GM12801 (cell line): ENCODE results near the gene RAB19.

ENCODE experiments used
- CTCF ChIP-seq: IDR thresholded peaks from one replicate; pipeline ENCODE4 v1.5.1; 2011; ENCODE audit warnings: control low read depth; ENCODE audit not compliant: insufficient read length; ENCODE audit errors: extremely low read depth

Gene RAB19

DNA sequence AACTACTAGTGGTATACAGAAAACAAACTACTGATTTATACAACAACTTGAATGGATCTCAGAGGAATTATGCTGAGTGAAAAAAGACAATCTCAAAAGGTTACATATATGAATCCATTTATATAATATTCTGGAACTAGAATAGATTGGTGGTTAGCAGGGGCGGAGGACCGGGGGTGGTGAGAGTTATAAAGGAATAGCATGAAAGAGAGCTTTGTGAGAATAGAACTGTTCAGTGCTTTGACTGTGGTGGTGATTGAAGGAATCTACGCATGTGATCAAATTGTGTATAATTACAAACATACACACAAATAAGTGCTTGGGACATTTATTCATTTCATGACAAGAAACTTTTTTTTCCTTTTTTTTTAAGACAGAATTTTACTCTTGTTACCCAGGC is 19.6 kb downstream of the RAB19 start:
- no peak for TF ChIP-seq CTCF

DNA sequence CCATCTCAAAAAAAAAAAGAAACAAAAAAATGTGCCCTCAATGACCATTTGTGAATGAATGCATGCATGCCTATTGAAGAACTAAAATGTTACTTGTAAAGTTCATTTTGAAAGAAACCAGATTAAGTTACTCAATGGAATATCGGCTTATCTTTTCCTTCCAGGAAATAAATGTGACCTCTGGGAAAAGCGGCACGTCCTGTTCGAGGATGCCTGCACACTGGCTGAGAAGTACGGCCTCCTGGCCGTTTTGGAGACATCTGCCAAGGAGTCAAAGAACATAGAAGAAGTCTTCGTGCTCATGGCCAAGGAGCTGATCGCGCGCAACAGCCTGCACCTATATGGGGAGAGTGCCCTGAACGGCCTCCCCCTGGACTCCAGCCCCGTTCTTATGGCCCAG is 21.9 kb downstream of the RAB19 start:
- no peak for TF ChIP-seq CTCF

DNA sequence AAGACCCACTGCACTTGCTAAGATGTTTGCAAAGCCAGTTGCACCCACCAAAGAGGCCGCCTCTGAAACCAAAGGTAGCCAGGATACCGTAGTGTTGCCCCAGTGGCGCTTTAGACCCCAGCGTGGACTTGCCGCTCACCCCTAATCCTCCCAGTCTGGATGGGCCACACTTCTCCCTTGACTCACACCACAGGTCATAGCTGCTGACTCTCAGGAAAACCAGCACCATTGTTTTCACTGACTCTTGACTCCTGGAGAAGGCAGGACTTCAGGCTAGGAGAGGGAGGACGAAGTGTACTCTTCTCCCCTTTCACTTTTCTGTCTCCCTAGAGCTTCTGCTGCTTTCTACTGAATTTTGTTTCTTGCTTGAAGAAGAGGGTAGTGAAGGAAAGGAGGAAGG is 22.3 kb downstream of the RAB19 start:
- no peak for TF ChIP-seq CTCF

DNA sequence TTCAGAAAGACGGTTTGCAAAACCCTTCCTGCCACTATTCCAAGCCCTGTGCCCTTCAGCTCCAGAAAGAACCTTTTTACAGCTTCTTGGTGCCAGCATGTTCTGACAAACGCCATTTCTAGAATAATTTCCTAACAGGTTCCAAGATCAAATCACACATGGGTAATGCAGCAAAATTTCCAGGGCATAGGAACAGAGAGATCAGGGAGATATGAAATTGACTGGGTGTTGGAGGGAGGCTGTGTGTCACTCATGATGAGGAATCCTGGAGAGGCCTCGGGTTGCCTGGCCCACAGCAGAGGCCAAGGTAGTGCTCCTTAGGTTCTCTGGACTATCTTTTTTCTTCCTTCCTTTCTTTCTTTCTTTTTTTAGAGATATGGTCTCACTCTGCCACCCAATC is 29.5 kb downstream of the RAB19 start:
- no peak for TF ChIP-seq CTCF

DNA sequence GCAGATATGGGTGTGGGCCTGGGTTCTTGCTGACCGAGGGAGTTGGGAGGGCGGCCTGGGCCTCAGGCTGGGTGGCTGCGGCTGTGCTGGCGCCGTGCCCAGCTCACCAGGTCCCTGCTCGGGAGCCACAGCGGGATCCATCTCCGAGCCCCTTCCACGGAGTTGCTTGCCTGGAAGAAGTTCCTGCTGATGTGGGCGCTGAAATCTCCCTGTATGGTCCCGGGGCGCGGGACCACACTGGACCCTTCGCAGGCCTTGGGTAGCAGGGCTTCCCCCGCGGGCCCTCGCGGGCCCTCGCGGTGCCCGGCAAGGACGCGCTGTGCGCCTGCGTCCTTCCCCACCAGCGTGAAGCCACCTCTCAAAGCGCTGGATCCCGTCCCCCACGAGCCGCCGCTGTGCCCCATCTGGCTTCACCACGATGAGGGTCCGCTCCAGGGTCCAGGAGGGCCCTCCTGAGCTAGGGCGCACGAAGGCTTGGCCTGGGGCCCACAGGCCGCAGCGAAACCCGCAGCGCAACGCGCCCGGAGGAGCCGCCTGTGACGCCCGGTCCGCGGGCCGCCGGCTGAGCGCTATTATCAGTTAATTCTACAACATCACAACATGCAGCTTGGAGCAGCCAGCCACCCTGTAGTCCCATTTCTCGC is 31.5 kb downstream of the RAB19 start:
- no peak for TF ChIP-seq CTCF

GRCh38 chr7:140439359-140439758 is 35.5 kb downstream of the RAB19 start:
- TF ChIP-seq CTCF: no peak

DNA sequence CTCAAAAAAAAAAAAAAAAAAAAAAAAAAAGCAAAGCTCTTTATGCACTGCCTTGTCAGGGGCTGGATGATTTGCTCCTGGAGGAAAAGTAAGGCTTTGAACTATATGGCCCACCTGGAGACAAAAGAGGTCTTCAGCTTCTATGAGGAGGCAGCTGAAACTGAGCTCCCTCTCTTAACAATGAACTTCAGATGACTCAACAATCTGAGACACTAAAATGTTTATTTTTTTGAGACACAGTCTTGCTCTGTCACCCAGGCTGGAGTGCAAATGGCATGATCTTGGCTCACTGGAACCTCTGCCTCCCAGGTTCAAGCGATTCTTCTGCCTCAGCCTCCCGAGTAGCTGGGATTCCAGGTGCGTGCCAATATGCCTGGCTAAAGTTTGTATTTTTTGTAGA is 36.7 kb downstream of the RAB19 start:
- no peak for TF ChIP-seq CTCF
